SK-N-SH (cell line): Measurements from ENCODE around the gene SLC35G1.

Source experiments
- TEAD4 ChIP-seq: IDR thresholded peaks from 2 replicates; pipeline ENCODE4 v1.4.0; 2012; ENCODE audit warnings: mild to moderate bottlenecking, borderline replicate concordance; ENCODE audit not compliant: insufficient read depth
- YY1 ChIP-seq: IDR thresholded peaks from 2 replicates; pipeline ENCODE4 v1.4.0; 2012; ENCODE audit warnings: low read depth, mild to moderate bottlenecking

DNA sequence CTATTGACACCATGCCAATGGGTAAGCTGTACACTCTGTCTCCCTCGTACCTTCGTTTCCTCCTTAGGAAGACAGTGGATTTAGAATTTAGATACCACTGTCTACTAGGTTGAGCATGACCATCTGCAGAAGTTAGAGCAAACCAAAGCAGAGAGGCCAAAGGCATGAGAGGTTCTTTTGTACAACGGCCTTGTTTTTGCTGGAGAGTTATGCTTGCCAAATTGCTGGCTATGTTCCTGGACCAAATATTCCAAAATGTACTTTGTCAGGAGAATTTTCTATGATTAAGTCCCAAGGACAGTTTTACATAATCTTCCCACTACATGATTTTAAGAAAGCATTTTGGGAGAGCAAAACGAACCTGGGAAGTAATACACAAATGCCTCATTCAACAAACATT lies 52.0 kb downstream of the SLC35G1 start:
- TF ChIP-seq TEAD4 (no peak), YY1 (no peak)
